HL-60 (cell line): ENCODE data around the gene FAM24B.

Experiments used
- DNase-seq, 2 experiments: peaks; one replicate each; pipeline ENCODE4 v3.0.0-alpha.2; 2010 to 2020; ENCODE audit warnings: low read depth in 1 of 2, low spot score in 1 of 2
- H3K27ac ChIP-seq: fragments of 250-450 bp; sonication (Bioruptor Pico); replicated peaks from 2 replicates; pipeline ENCODE4 v1.5.1; 2020; ENCODE audit warnings: mild to moderate bottlenecking, moderate library complexity
- H3K27me3 ChIP-seq: fragments of 250-450 bp; sonication (Bioruptor Pico); 2 replicates; pipeline ENCODE4 v1.5.1; 2021; ENCODE audit warnings: mild to moderate bottlenecking, moderate library complexity; ENCODE audit not compliant: insufficient read depth, poor library complexity, severe bottlenecking
- H3K4me3 ChIP-seq: replicated peaks from 2 replicates; pipeline ENCODE4 v1.5.1; 2011; ENCODE audit warnings: mild to moderate bottlenecking, control low read depth, low read length; ENCODE audit not compliant: insufficient read depth
- GABPA ChIP-seq: IDR thresholded peaks from 2 replicates; pipeline ENCODE4 v1.6.1; 2012; ENCODE audit warnings: low read depth
- POLR2AphosphoS5 ChIP-seq: IDR thresholded peaks from 2 replicates; pipeline ENCODE4 v1.6.1; 2012; ENCODE audit warnings: low read depth
- SPI1 ChIP-seq: IDR thresholded peaks from 2 replicates; pipeline ENCODE4 v1.6.1; 2012; ENCODE audit warnings: low read depth, mild to moderate bottlenecking, borderline replicate concordance
- TF ChIP-seq, protein P1 (sequence below): IDR thresholded peaks from 2 replicates; pipeline ENCODE4 v1.6.1; 2012; ENCODE audit warnings: low read depth; ENCODE audit not compliant: insufficient replicate concordance
- TF ChIP-seq, protein P2 (sequence below): IDR thresholded peaks from one replicate; pipeline ENCODE4 v1.5.1; 2011; ENCODE audit warnings: low read length, control low read depth, inconsistent platforms; ENCODE audit not compliant: insufficient read depth

The FAM24B gene

DNA sequence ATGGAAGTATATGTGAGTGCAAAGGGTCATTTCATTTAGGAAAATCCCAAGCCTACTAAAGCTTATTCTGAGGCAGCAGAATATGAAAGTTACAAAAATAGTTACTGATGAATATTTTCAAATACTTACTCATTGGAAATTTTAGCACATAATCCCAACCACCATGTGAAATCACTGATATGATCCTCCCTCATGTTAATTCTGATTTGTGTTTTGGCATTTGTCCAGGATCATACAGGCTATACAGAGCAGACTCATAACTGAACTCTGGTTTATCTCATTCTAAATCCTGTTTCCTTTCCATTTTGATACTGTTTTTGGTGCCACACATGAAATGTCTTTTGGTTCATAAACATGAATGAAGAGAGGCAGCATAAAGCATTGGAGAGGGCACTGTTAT lies 3.4 kb upstream of the FAM24B start:
- no peak overlapping the region for H3K27ac ChIP-seq
- TF ChIP-seq, protein P1, sequence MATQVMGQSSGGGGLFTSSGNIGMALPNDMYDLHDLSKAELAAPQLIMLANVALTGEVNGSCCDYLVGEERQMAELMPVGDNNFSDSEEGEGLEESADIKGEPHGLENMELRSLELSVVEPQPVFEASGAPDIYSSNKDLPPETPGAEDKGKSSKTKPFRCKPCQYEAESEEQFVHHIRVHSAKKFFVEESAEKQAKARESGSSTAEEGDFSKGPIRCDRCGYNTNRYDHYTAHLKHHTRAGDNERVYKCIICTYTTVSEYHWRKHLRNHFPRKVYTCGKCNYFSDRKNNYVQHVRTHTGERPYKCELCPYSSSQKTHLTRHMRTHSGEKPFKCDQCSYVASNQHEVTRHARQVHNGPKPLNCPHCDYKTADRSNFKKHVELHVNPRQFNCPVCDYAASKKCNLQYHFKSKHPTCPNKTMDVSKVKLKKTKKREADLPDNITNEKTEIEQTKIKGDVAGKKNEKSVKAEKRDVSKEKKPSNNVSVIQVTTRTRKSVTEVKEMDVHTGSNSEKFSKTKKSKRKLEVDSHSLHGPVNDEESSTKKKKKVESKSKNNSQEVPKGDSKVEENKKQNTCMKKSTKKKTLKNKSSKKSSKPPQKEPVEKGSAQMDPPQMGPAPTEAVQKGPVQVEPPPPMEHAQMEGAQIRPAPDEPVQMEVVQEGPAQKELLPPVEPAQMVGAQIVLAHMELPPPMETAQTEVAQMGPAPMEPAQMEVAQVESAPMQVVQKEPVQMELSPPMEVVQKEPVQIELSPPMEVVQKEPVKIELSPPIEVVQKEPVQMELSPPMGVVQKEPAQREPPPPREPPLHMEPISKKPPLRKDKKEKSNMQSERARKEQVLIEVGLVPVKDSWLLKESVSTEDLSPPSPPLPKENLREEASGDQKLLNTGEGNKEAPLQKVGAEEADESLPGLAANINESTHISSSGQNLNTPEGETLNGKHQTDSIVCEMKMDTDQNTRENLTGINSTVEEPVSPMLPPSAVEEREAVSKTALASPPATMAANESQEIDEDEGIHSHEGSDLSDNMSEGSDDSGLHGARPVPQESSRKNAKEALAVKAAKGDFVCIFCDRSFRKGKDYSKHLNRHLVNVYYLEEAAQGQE = no peak
- no peak for TF ChIP-seq GABPA
- TF ChIP-seq POLR2AphosphoS5 = no peak
- TF ChIP-seq, protein P2, sequence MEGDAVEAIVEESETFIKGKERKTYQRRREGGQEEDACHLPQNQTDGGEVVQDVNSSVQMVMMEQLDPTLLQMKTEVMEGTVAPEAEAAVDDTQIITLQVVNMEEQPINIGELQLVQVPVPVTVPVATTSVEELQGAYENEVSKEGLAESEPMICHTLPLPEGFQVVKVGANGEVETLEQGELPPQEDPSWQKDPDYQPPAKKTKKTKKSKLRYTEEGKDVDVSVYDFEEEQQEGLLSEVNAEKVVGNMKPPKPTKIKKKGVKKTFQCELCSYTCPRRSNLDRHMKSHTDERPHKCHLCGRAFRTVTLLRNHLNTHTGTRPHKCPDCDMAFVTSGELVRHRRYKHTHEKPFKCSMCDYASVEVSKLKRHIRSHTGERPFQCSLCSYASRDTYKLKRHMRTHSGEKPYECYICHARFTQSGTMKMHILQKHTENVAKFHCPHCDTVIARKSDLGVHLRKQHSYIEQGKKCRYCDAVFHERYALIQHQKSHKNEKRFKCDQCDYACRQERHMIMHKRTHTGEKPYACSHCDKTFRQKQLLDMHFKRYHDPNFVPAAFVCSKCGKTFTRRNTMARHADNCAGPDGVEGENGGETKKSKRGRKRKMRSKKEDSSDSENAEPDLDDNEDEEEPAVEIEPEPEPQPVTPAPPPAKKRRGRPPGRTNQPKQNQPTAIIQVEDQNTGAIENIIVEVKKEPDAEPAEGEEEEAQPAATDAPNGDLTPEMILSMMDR = no peak
- TF ChIP-seq SPI1 = no peak
- H3K4me3 ChIP-seq = no peak overlapping the region
- DNase-seq = no peak
- H3K27me3 ChIP-seq = peaks cover 10% of the 10 kb centered on the region

DNA sequence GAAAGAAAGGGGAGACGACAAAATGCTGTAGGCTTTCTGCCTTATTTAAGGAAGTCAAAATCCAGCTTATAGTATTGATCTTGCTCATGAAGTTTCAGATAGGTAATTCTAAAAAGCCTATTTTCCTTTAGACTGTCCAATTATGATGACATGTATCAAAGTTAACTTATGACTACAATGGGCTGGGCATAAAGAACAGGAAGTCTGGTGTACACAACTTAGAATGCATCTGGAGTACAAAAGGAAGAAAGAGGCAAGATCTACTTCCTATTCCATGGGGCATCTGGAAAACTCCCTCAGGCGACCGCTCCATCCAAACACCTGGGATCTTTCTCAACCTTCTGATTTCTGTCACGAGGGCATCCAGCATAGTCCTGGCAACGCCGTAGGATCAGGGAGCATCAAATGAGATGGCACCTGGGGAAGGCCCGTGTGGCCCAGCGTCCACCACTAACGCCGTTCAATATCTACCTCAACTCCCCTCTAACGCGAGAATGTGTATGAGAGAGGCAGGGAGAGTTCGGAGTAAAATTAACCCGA lies 512 bp downstream of the FAM24B start:
- Histone ChIP-seq H3K27ac (no peak overlapping the region), H3K4me3 (no peak overlapping the region), H3K27me3 (peaks cover 15% of the 10 kb centered on the region)
- DNase-seq = no peak
- TF ChIP-seq POLR2AphosphoS5 = no peak
- TF ChIP-seq, protein P1 = no peak
- TF ChIP-seq, protein P2 = no peak

DNA sequence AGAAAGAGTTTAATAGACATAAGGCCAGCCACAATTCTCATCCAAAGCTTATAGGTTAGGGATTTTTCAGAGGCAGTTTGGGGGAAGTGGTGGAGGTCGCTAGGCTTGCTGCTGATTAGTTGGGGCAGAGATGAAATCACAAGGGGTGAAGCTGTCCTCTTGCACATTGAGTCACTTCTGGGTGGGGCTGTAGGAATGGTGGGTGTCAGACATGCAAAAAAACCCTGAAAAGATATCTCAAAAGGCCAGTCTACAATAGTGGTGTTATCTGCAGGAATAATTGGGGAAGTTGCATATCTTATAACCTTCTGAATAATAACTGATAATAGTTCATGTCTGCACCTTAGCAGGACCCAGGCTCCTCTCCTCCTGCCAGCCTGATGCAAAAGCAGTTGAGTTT lies 2.1 kb downstream of the FAM24B start:
- peaks cover 13% of the 10 kb centered on the region for H3K27me3 ChIP-seq
- no peak for DNase-seq
- no peak overlapping the region for H3K4me3 ChIP-seq
- no peak overlapping the region for H3K27ac ChIP-seq
- TF ChIP-seq, protein P2 = no peak
- no peak for TF ChIP-seq GABPA
- no peak for TF ChIP-seq POLR2AphosphoS5
- TF ChIP-seq SPI1 = no peak
- TF ChIP-seq, protein P1 = no peak
